Measurements from ENCODE around the gene A4GALT.

The A4GALT gene

GRCh38 chr22:42702675-42703074 is 18.0 kb downstream of the A4GALT start:
- Histone ChIP-seq H3K9me3 (ENCODE audit: control insufficient read depth, low read length) (no peaks in the 10 kb centered on the region), H3K36me3 (ENCODE audit: control insufficient read depth, insufficient read depth, low read length) (no peaks in the 10 kb centered on the region), H3K4me3 (ENCODE audit: extremely low read depth, insufficient read depth, low read length, poor library complexity, severe bottlenecking) (no peak overlapping the region), H3K4me1 (ENCODE audit: control insufficient read depth, insufficient read depth, low read length, poor library complexity, severe bottlenecking) (peaks cover 7% of the 10 kb centered on the region), H3K27ac (ENCODE audit: low read depth, low read length, severe bottlenecking) (no peak overlapping the region)
- WGBS, 2 experiments (ENCODE audit: insufficient coverage in 2 of 2), result 90% methylated on average over 3 of the region's 13 CpGs; no CpG with 5 or more reads in 1 of the 2 experiments

GRCh38 chr22:42701694-42702093 is 19.0 kb downstream of the A4GALT start:
- H3K9me3 ChIP-seq (ENCODE audit: control insufficient read depth, low read length), result no peaks in the 10 kb centered on the region
- H3K36me3 ChIP-seq (ENCODE audit: control insufficient read depth, insufficient read depth, low read length), result no peaks in the 10 kb centered on the region
- WGBS, 2 experiments (ENCODE audit: insufficient coverage in 2 of 2), result 90 to 93% methylated on average over 8 of the region's 8 CpGs

GRCh38 chr22:42700901-42701300 is 19.8 kb downstream of the A4GALT start:
- Histone ChIP-seq H3K4me1 (ENCODE audit: control insufficient read depth, insufficient read depth, low read length, poor library complexity, severe bottlenecking) (peaks cover 12% of the 10 kb centered on the region), H3K27ac (ENCODE audit: low read depth, low read length, severe bottlenecking) (no peak overlapping the region), H3K36me3 (ENCODE audit: control insufficient read depth, insufficient read depth, low read length) (no peaks in the 10 kb centered on the region), H3K9me3 (ENCODE audit: control insufficient read depth, low read length) (no peaks in the 10 kb centered on the region), H3K4me3 (ENCODE audit: extremely low read depth, insufficient read depth, low read length, poor library complexity, severe bottlenecking) (no peak overlapping the region)
- 95 to 98% methylated on average over 5 of the region's 6 CpGs for WGBS, 2 experiments (ENCODE audit: insufficient coverage in 2 of 2)

More at GRCh38 chr22:42701694-42702093, 19.0 kb downstream of the A4GALT start:
- Histone ChIP-seq H3K4me1 (ENCODE audit: control insufficient read depth, insufficient read depth, low read length, poor library complexity, severe bottlenecking) (peaks cover 12% of the 10 kb centered on the region), H3K4me3 (ENCODE audit: extremely low read depth, insufficient read depth, low read length, poor library complexity, severe bottlenecking) (no peak overlapping the region), H3K27ac (ENCODE audit: low read depth, low read length, severe bottlenecking) (no peak overlapping the region)

- Histone ChIP-seq H3K4me3 (ENCODE audit: extremely low read depth, insufficient read depth, low read length, poor library complexity, severe bottlenecking) (no peak overlapping the region), H3K36me3 (ENCODE audit: control insufficient read depth, insufficient read depth, low read length) (no peaks in the 10 kb centered on the region), H3K4me1 (ENCODE audit: control insufficient read depth, insufficient read depth, low read length, poor library complexity, severe bottlenecking) (peaks cover 12% of the 10 kb centered on the region), H3K9me3 (ENCODE audit: control insufficient read depth, low read length) (no peaks in the 10 kb centered on the region), H3K27ac (ENCODE audit: low read depth, low read length, severe bottlenecking) (no peak overlapping the region)
- WGBS, 2 experiments (ENCODE audit: insufficient coverage in 2 of 2), result 80 to 87% methylated on average over 6 to 8 of the region's 8 CpGs
Measured at GRCh38 chr22:42700355-42700754, 20.3 kb downstream of the A4GALT start.

GRCh38 chr22:42699976-42700352 is 20.7 kb downstream of the A4GALT start:
- no peaks in the 10 kb centered on the region for H3K9me3 ChIP-seq (ENCODE audit: control insufficient read depth, low read length)
- 96 to 98% methylated on average over 11 of the region's 12 CpGs for WGBS, 2 experiments (ENCODE audit: insufficient coverage in 2 of 2)

GRCh38 chr22:42699281-42699975 is 21.2 kb downstream of the A4GALT start:
- Histone ChIP-seq H3K36me3 (ENCODE audit: control insufficient read depth, insufficient read depth, low read length) (no peaks in the 10 kb centered on the region), H3K4me3 (ENCODE audit: extremely low read depth, insufficient read depth, low read length, poor library complexity, severe bottlenecking) (no peak overlapping the region), H3K27ac (ENCODE audit: low read depth, low read length, severe bottlenecking) (no peak overlapping the region), H3K9me3 (ENCODE audit: control insufficient read depth, low read length) (no peaks in the 10 kb centered on the region), H3K4me1 (ENCODE audit: control insufficient read depth, insufficient read depth, low read length, poor library complexity, severe bottlenecking) (peaks cover 12% of the 10 kb centered on the region)
- 74 to 79% methylated on average over 14 to 16 of the region's 17 CpGs for WGBS, 2 experiments (ENCODE audit: insufficient coverage in 2 of 2)

More at GRCh38 chr22:42699976-42700352, 20.7 kb downstream of the A4GALT start:
- Histone ChIP-seq H3K4me3 (ENCODE audit: extremely low read depth, insufficient read depth, low read length, poor library complexity, severe bottlenecking) (no peak overlapping the region), H3K36me3 (ENCODE audit: control insufficient read depth, insufficient read depth, low read length) (no peaks in the 10 kb centered on the region), H3K4me1 (ENCODE audit: control insufficient read depth, insufficient read depth, low read length, poor library complexity, severe bottlenecking) (peaks cover 12% of the 10 kb centered on the region), H3K27ac (ENCODE audit: low read depth, low read length, severe bottlenecking) (no peak overlapping the region)

- H3K4me1 ChIP-seq (ENCODE audit: control insufficient read depth, insufficient read depth, low read length, poor library complexity, severe bottlenecking), result peaks cover 12% of the 10 kb centered on the region
- H3K36me3 ChIP-seq (ENCODE audit: control insufficient read depth, insufficient read depth, low read length), result no peaks in the 10 kb centered on the region
- 87 to 89% methylated on average over 10 to 11 of the region's 16 CpGs for WGBS, 2 experiments (ENCODE audit: insufficient coverage in 2 of 2)
- H3K27ac ChIP-seq (ENCODE audit: low read depth, low read length, severe bottlenecking), result no peak overlapping the region
- H3K4me3 ChIP-seq (ENCODE audit: extremely low read depth, insufficient read depth, low read length, poor library complexity, severe bottlenecking), result no peak overlapping the region
- no peaks in the 10 kb centered on the region for H3K9me3 ChIP-seq (ENCODE audit: control insufficient read depth, low read length)
Measured at GRCh38 chr22:42697542-42698013, 23.1 kb downstream of the A4GALT start.

- 89 to 90% methylated on average over 7 to 10 of the region's 10 CpGs for WGBS, 2 experiments (ENCODE audit: insufficient coverage in 2 of 2)
- Histone ChIP-seq H3K4me1 (ENCODE audit: control insufficient read depth, insufficient read depth, low read length, poor library complexity, severe bottlenecking) (peaks cover 12% of the 10 kb centered on the region), H3K4me3 (ENCODE audit: extremely low read depth, insufficient read depth, low read length, poor library complexity, severe bottlenecking) (no peak overlapping the region), H3K36me3 (ENCODE audit: control insufficient read depth, insufficient read depth, low read length) (no peaks in the 10 kb centered on the region), H3K27ac (ENCODE audit: low read depth, low read length, severe bottlenecking) (no peak overlapping the region), H3K9me3 (ENCODE audit: control insufficient read depth, low read length) (no peaks in the 10 kb centered on the region)
Measured at GRCh38 chr22:42696331-42696967, 24.2 kb downstream of the A4GALT start.

- H3K36me3 ChIP-seq (ENCODE audit: control insufficient read depth, insufficient read depth, low read length), result no peaks in the 10 kb centered on the region
- peaks cover 12% of the 10 kb centered on the region for H3K4me1 ChIP-seq (ENCODE audit: control insufficient read depth, insufficient read depth, low read length, poor library complexity, severe bottlenecking)
- WGBS, 2 experiments (ENCODE audit: insufficient coverage in 2 of 2), result 97 to 98% methylated on average over 10 of the region's 10 CpGs
- H3K9me3 ChIP-seq (ENCODE audit: control insufficient read depth, low read length), result no peaks in the 10 kb centered on the region
- H3K4me3 ChIP-seq (ENCODE audit: extremely low read depth, insufficient read depth, low read length, poor library complexity, severe bottlenecking), result no peak overlapping the region
- no peak overlapping the region for H3K27ac ChIP-seq (ENCODE audit: low read depth, low read length, severe bottlenecking)
Measured at GRCh38 chr22:42695294-42695693, 25.4 kb downstream of the A4GALT start.

GRCh38 chr22:42693763-42694683 is 26.6 kb downstream of the A4GALT start:
- H3K9me3 ChIP-seq (ENCODE audit: control insufficient read depth, low read length), result no peaks in the 10 kb centered on the region
- H3K27ac ChIP-seq (ENCODE audit: low read depth, low read length, severe bottlenecking), result no peak overlapping the region
- WGBS, 2 experiments (ENCODE audit: insufficient coverage in 2 of 2), result 91 to 92% methylated on average over 23 to 25 of the region's 25 CpGs
- H3K4me1 ChIP-seq (ENCODE audit: control insufficient read depth, insufficient read depth, low read length, poor library complexity, severe bottlenecking), result peaks cover 12% of the 10 kb centered on the region
- no peaks in the 10 kb centered on the region for H3K36me3 ChIP-seq (ENCODE audit: control insufficient read depth, insufficient read depth, low read length)
- H3K4me3 ChIP-seq (ENCODE audit: extremely low read depth, insufficient read depth, low read length, poor library complexity, severe bottlenecking), result no peak overlapping the region
